ENCODE results near the gene GPANK1.

DNA sequence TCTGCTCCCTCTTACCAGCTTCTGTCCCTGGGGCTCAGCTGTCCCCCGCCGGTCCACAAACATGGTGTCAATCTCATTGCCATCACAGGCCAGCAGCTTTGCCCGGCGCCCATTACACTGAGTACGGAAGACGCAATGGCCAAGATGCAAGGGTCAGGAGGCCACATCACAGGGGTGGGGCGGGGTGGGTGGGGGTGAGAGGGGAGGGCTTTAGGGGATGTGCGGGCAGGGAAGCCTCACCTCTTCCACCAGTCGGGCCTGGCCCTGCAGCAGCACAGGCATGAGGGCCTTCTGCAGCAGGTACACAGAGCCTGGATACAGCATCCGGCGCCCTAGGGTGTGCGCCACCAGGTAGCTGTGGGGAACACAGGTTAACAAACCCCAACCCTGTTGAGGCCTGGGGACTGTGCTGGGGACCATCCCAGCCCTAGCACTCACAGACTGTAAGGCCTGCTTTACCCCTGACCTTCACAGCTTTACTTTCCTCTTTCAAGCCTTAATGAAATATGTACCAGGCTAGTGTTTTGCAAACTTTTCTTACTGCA is 26.8 kb upstream of the GPANK1 start:
- TF ChIP-seq, protein P1, sequence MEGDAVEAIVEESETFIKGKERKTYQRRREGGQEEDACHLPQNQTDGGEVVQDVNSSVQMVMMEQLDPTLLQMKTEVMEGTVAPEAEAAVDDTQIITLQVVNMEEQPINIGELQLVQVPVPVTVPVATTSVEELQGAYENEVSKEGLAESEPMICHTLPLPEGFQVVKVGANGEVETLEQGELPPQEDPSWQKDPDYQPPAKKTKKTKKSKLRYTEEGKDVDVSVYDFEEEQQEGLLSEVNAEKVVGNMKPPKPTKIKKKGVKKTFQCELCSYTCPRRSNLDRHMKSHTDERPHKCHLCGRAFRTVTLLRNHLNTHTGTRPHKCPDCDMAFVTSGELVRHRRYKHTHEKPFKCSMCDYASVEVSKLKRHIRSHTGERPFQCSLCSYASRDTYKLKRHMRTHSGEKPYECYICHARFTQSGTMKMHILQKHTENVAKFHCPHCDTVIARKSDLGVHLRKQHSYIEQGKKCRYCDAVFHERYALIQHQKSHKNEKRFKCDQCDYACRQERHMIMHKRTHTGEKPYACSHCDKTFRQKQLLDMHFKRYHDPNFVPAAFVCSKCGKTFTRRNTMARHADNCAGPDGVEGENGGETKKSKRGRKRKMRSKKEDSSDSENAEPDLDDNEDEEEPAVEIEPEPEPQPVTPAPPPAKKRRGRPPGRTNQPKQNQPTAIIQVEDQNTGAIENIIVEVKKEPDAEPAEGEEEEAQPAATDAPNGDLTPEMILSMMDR (CRISPR knock-in tag; IDR thresholded peaks at IDR 0.05) = no peak
- TF ChIP-seq ZNF44 (CRISPR knock-in tag; IDR thresholded peaks at IDR 0.05) (no peak), CREB1 (IDR thresholded peaks at IDR 0.05) (no peak), CREB1 (CRISPR knock-in tag; IDR thresholded peaks at IDR 0.05) (no peak), TAF15 (IDR thresholded peaks at IDR 0.05; ENCODE audit: low read depth, low read length, poor library complexity, severe bottlenecking) (no peak), TAF1 (CRISPR knock-in tag; IDR thresholded peaks at IDR 0.05) (no peak), POLR2AphosphoS5 (IDR thresholded peaks at IDR 0.05; ENCODE audit: low read depth, low read length) (no peak), JUNB (CRISPR knock-in tag; IDR thresholded peaks at IDR 0.05; ENCODE audit: borderline replicate concordance) (no peak), MAFK (conservative IDR thresholded peaks at IDR 0.05 in 1 of 2, IDR thresholded peaks at IDR 0.05 in 1 of 2; ENCODE audit: low read length in 2 of 2) (no peak), POLR2A (IDR thresholded peaks at IDR 0.05; ENCODE audit: insufficient read depth in 1 of 2, low read depth in 2 of 2, low read length in 2 of 2) (no peak), JUND (CRISPR knock-in tag; IDR thresholded peaks at IDR 0.05) (no peak), TARDBP (CRISPR knock-in tag; IDR thresholded peaks at IDR 0.05) (no peak), ZNF12 (CRISPR knock-in tag; IDR thresholded peaks at IDR 0.05) (no peak)
- TF ChIP-seq, protein P2, sequence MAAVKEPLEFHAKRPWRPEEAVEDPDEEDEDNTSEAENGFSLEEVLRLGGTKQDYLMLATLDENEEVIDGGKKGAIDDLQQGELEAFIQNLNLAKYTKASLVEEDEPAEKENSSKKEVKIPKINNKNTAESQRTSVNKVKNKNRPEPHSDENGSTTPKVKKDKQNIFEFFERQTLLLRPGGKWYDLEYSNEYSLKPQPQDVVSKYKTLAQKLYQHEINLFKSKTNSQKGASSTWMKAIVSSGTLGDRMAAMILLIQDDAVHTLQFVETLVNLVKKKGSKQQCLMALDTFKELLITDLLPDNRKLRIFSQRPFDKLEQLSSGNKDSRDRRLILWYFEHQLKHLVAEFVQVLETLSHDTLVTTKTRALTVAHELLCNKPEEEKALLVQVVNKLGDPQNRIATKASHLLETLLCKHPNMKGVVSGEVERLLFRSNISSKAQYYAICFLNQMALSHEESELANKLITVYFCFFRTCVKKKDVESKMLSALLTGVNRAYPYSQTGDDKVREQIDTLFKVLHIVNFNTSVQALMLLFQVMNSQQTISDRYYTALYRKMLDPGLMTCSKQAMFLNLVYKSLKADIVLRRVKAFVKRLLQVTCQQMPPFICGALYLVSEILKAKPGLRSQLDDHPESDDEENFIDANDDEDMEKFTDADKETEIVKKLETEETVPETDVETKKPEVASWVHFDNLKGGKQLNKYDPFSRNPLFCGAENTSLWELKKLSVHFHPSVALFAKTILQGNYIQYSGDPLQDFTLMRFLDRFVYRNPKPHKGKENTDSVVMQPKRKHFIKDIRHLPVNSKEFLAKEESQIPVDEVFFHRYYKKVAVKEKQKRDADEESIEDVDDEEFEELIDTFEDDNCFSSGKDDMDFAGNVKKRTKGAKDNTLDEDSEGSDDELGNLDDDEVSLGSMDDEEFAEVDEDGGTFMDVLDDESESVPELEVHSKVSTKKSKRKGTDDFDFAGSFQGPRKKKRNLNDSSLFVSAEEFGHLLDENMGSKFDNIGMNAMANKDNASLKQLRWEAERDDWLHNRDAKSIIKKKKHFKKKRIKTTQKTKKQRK (IDR thresholded peaks at IDR 0.05; ENCODE audit: low read length) = no peak

Measured in HepG2 (cell line).